Liver (tissue), 3 donors: ENCODE results near the gene NOTCH1.

Experiments
- EGR1 ChIP-seq, 2 donors: IDR thresholded peaks; 2 replicates each; pipeline ENCODE4 v1.6.1; 2016 to 2018; ENCODE audit warnings: antibody characterized with exemption in 2 of 2, low read depth in 2 of 2
- FOXA1 ChIP-seq: IDR thresholded peaks from 2 replicates; pipeline ENCODE4 v1.6.1; 2016; ENCODE audit warnings: antibody characterized with exemption
- GABPA ChIP-seq, 2 donors: IDR thresholded peaks in 1 of 2; conservative IDR thresholded peaks in 1 of 2; 2 replicates each; pipeline ENCODE4 v1.6.1; 2016; ENCODE audit warnings: antibody characterized with exemption in 2 of 2, mild to moderate bottlenecking in 1 of 2, moderate library complexity in 1 of 2
- JUND ChIP-seq, 2 donors: IDR thresholded peaks; 2 replicates each; pipeline ENCODE4 v1.6.1; 2016; ENCODE audit warnings: antibody characterized with exemption in 2 of 2
- RAD21 ChIP-seq, 2 donors: IDR thresholded peaks; 2 replicates each; pipeline ENCODE4 v1.6.1; 2016; ENCODE audit warnings: antibody characterized with exemption in 2 of 2, mild to moderate bottlenecking in 2 of 2
- RXRA ChIP-seq, 2 donors: IDR thresholded peaks; 2 replicates each; pipeline ENCODE4 v1.6.1; 2017 to 2018; ENCODE audit warnings: antibody characterized with exemption in 2 of 2, mild to moderate bottlenecking in 1 of 2
- SP1 ChIP-seq: IDR thresholded peaks from 2 replicates; pipeline ENCODE4 v1.6.1; 2018; ENCODE audit warnings: antibody characterized with exemption, mild to moderate bottlenecking
- TAF1 ChIP-seq: conservative IDR thresholded peaks from 2 replicates; pipeline ENCODE4 v1.6.1; 2016; ENCODE audit warnings: antibody characterized with exemption, mild to moderate bottlenecking
- YY1 ChIP-seq: IDR thresholded peaks from 2 replicates; pipeline ENCODE4 v1.6.1; 2016; ENCODE audit warnings: antibody characterized with exemption, mild to moderate bottlenecking
- TF ChIP-seq, protein P1 (sequence below): fragments of 150-350 bp; IDR thresholded peaks from 2 replicates; pipeline ENCODE4 v1.5.1; 2017; ENCODE audit warnings: improper control_type of control experiment, low read depth, low read length; ENCODE audit not compliant: missing input control
- TF ChIP-seq, protein P2 (sequence below): IDR thresholded peaks from 2 replicates; pipeline ENCODE4 v1.6.1; 2016; ENCODE audit warnings: antibody characterized with exemption, mild to moderate bottlenecking
- TF ChIP-seq, protein P3 (sequence below): IDR thresholded peaks from 2 replicates; pipeline ENCODE4 v1.6.1; 2016; ENCODE audit warnings: antibody characterized with exemption
- TF ChIP-seq, protein P4 (sequence below): IDR thresholded peaks from 2 replicates; pipeline ENCODE4 v1.6.1; 2016; ENCODE audit warnings: antibody characterized with exemption
- TF ChIP-seq, protein P5 (sequence below): IDR thresholded peaks from 2 replicates; pipeline ENCODE4 v1.6.1; 2016; ENCODE audit warnings: antibody characterized with exemption
- donor health status: healthy.
- donor health status: healthy.

DNA sequence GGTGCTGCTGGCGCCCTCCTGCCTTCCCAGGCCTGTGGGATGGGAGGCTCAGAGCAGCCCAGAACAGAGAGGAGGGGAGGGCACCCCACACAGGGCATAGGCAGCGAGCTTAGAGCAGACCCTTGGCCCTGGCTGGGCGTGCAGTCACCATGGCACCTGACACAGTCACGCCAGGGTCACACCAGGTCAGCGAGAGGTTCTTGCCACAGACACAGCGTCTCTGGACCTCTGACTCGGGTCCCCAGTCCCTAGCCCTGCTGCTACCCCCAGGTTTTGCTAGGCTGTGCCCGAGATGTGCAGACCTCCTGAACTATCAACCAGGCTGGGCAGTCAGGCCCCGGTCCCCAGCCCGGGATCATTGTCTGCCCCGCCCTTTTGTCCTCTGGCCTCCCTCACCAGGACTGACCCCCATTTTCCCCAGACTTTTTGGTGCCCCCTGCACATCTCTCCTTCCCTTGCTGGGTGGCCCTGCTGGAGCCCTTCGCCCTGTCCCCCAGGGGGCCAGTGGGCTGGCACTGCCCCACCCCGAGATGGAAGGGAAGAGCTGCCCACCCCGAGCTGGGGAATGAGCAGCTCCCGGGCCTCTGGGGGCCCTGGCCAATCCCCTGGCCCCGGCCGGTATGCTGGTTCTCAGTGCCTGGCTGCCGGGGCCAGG, 24.5 kb upstream of the NOTCH1 start:
- TF ChIP-seq, protein P1, sequence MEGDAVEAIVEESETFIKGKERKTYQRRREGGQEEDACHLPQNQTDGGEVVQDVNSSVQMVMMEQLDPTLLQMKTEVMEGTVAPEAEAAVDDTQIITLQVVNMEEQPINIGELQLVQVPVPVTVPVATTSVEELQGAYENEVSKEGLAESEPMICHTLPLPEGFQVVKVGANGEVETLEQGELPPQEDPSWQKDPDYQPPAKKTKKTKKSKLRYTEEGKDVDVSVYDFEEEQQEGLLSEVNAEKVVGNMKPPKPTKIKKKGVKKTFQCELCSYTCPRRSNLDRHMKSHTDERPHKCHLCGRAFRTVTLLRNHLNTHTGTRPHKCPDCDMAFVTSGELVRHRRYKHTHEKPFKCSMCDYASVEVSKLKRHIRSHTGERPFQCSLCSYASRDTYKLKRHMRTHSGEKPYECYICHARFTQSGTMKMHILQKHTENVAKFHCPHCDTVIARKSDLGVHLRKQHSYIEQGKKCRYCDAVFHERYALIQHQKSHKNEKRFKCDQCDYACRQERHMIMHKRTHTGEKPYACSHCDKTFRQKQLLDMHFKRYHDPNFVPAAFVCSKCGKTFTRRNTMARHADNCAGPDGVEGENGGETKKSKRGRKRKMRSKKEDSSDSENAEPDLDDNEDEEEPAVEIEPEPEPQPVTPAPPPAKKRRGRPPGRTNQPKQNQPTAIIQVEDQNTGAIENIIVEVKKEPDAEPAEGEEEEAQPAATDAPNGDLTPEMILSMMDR, result no peak
- TF ChIP-seq FOXA1 (no peak), SP1 (no peak), YY1 (no peak), EGR1 (IDR thresholded peaks at IDR 0.05; ENCODE audit: low read depth in 2 of 2) (no peak), RAD21 (IDR thresholded peaks at IDR 0.05) (no peak), GABPA (IDR thresholded peaks at IDR 0.05 in 1 of 2, conservative IDR thresholded peaks at IDR 0.05 in 1 of 2) (no peak), JUND (IDR thresholded peaks at IDR 0.05) (no peak), RXRA (IDR thresholded peaks at IDR 0.05) (no peak), TAF1 (no peak)
- TF ChIP-seq, protein P2, sequence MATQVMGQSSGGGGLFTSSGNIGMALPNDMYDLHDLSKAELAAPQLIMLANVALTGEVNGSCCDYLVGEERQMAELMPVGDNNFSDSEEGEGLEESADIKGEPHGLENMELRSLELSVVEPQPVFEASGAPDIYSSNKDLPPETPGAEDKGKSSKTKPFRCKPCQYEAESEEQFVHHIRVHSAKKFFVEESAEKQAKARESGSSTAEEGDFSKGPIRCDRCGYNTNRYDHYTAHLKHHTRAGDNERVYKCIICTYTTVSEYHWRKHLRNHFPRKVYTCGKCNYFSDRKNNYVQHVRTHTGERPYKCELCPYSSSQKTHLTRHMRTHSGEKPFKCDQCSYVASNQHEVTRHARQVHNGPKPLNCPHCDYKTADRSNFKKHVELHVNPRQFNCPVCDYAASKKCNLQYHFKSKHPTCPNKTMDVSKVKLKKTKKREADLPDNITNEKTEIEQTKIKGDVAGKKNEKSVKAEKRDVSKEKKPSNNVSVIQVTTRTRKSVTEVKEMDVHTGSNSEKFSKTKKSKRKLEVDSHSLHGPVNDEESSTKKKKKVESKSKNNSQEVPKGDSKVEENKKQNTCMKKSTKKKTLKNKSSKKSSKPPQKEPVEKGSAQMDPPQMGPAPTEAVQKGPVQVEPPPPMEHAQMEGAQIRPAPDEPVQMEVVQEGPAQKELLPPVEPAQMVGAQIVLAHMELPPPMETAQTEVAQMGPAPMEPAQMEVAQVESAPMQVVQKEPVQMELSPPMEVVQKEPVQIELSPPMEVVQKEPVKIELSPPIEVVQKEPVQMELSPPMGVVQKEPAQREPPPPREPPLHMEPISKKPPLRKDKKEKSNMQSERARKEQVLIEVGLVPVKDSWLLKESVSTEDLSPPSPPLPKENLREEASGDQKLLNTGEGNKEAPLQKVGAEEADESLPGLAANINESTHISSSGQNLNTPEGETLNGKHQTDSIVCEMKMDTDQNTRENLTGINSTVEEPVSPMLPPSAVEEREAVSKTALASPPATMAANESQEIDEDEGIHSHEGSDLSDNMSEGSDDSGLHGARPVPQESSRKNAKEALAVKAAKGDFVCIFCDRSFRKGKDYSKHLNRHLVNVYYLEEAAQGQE, result no peak
- TF ChIP-seq, protein P3, sequence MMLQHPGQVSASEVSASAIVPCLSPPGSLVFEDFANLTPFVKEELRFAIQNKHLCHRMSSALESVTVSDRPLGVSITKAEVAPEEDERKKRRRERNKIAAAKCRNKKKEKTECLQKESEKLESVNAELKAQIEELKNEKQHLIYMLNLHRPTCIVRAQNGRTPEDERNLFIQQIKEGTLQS, result no peak
- TF ChIP-seq, protein P4, sequence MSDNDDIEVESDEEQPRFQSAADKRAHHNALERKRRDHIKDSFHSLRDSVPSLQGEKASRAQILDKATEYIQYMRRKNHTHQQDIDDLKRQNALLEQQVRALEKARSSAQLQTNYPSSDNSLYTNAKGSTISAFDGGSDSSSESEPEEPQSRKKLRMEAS, result no peak
- TF ChIP-seq, protein P5, sequence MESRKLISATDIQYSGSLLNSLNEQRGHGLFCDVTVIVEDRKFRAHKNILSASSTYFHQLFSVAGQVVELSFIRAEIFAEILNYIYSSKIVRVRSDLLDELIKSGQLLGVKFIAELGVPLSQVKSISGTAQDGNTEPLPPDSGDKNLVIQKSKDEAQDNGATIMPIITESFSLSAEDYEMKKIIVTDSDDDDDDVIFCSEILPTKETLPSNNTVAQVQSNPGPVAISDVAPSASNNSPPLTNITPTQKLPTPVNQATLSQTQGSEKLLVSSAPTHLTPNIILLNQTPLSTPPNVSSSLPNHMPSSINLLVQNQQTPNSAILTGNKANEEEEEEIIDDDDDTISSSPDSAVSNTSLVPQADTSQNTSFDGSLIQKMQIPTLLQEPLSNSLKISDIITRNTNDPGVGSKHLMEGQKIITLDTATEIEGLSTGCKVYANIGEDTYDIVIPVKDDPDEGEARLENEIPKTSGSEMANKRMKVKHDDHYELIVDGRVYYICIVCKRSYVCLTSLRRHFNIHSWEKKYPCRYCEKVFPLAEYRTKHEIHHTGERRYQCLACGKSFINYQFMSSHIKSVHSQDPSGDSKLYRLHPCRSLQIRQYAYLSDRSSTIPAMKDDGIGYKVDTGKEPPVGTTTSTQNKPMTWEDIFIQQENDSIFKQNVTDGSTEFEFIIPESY, result no peak
